ENCODE measurements around the gene AP3S2. TPM values are rescaled to one million over a fixed set of nuclear protein-coding genes. Genes with fewer than 3 reads are reported as not detected.

AP3S2 gene
- total RNA-seq, 1 experiment from 2014 or later: 35.7 TPM

DNA sequence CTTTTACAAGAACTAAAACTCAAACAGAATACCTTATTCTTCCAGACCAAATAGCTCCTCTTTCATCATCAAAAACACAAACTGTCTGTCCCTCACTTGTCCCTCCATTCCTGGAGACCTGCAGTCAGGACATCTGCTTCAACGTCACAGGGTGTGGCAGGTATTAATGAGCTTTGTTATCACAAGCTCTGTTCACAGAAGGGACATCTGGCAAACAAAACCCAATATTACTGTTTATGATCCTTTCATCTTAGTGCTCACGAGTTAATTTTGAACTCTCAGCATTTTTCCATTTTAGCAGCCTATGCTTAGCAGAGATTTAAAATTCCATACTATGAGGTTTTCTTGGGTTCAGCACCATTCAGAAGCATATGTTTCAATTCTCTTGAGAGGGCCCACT lies 32.9 kb downstream of the AP3S2 start:
- ChIA-PET POLR2A (no interaction called here), CTCF (interaction anchor here (1.6 kb wide), 1 partner anchor 14 kb away, joined by 8 read pairs; no protein-coding TSS in a partner anchor)
- DNase-seq (ENCODE audit: low spot score) (no peak), ATAC-seq (no peak)
- peaks cover 1% of the 10 kb centered on the region; the same call in 1 of the 2 replicates for H3K9me3 Mint-ChIP-seq
- H3K36me3 Mint-ChIP-seq: peaks cover 26% of the 10 kb centered on the region
- no peaks in the 10 kb centered on the region for H3K27me3 Mint-ChIP-seq (ENCODE audit: low read depth)
- TF ChIP-seq TP53 (CRISPR knock-in tag; IDR thresholded peaks at IDR 0.05) (no peak), JUN (CRISPR knock-in tag; IDR thresholded peaks at IDR 0.05) (no peak), ZNF317 (CRISPR knock-in tag; IDR thresholded peaks at IDR 0.05; ENCODE audit: borderline replicate concordance, low read depth) (no peak), SP1 (CRISPR knock-in tag; conservative IDR thresholded peaks at IDR 0.05) (no peak), NR2C2 (CRISPR knock-in tag; IDR thresholded peaks at IDR 0.05) (no peak), TEAD1 (CRISPR knock-in tag; IDR thresholded peaks at IDR 0.05) (no peak), ELF4 (CRISPR knock-in tag; IDR thresholded peaks at IDR 0.05; ENCODE audit: low read depth) (no peak), HMGA2 (CRISPR knock-in tag; IDR thresholded peaks at IDR 0.05) (no peak)
- TF ChIP-seq, protein P1, sequence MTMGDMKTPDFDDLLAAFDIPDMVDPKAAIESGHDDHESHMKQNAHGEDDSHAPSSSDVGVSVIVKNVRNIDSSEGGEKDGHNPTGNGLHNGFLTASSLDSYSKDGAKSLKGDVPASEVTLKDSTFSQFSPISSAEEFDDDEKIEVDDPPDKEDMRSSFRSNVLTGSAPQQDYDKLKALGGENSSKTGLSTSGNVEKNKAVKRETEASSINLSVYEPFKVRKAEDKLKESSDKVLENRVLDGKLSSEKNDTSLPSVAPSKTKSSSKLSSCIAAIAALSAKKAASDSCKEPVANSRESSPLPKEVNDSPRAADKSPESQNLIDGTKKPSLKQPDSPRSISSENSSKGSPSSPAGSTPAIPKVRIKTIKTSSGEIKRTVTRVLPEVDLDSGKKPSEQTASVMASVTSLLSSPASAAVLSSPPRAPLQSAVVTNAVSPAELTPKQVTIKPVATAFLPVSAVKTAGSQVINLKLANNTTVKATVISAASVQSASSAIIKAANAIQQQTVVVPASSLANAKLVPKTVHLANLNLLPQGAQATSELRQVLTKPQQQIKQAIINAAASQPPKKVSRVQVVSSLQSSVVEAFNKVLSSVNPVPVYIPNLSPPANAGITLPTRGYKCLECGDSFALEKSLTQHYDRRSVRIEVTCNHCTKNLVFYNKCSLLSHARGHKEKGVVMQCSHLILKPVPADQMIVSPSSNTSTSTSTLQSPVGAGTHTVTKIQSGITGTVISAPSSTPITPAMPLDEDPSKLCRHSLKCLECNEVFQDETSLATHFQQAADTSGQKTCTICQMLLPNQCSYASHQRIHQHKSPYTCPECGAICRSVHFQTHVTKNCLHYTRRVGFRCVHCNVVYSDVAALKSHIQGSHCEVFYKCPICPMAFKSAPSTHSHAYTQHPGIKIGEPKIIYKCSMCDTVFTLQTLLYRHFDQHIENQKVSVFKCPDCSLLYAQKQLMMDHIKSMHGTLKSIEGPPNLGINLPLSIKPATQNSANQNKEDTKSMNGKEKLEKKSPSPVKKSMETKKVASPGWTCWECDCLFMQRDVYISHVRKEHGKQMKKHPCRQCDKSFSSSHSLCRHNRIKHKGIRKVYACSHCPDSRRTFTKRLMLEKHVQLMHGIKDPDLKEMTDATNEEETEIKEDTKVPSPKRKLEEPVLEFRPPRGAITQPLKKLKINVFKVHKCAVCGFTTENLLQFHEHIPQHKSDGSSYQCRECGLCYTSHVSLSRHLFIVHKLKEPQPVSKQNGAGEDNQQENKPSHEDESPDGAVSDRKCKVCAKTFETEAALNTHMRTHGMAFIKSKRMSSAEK (CRISPR knock-in tag; IDR thresholded peaks at IDR 0.05; ENCODE audit: borderline replicate concordance): no peak
- TF ChIP-seq, protein P2, sequence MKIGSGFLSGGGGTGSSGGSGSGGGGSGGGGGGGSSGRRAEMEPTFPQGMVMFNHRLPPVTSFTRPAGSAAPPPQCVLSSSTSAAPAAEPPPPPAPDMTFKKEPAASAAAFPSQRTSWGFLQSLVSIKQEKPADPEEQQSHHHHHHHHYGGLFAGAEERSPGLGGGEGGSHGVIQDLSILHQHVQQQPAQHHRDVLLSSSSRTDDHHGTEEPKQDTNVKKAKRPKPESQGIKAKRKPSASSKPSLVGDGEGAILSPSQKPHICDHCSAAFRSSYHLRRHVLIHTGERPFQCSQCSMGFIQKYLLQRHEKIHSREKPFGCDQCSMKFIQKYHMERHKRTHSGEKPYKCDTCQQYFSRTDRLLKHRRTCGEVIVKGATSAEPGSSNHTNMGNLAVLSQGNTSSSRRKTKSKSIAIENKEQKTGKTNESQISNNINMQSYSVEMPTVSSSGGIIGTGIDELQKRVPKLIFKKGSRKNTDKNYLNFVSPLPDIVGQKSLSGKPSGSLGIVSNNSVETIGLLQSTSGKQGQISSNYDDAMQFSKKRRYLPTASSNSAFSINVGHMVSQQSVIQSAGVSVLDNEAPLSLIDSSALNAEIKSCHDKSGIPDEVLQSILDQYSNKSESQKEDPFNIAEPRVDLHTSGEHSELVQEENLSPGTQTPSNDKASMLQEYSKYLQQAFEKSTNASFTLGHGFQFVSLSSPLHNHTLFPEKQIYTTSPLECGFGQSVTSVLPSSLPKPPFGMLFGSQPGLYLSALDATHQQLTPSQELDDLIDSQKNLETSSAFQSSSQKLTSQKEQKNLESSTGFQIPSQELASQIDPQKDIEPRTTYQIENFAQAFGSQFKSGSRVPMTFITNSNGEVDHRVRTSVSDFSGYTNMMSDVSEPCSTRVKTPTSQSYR (CRISPR knock-in tag; IDR thresholded peaks at IDR 0.05): no peak
- TF ChIP-seq, protein P3, sequence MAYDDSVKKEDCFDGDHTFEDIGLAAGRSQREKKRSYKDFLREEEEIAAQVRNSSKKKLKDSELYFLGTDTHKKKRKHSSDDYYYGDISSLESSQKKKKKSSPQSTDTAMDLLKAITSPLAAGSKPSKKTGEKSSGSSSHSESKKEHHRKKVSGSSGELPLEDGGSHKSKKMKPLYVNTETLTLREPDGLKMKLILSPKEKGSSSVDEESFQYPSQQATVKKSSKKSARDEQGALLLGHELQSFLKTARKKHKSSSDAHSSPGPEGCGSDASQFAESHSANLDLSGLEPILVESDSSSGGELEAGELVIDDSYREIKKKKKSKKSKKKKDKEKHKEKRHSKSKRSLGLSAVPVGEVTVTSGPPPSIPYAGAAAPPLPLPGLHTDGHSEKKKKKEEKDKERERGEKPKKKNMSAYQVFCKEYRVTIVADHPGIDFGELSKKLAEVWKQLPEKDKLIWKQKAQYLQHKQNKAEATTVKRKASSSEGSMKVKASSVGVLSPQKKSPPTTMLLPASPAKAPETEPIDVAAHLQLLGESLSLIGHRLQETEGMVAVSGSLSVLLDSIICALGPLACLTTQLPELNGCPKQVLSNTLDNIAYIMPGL (CRISPR knock-in tag; IDR thresholded peaks at IDR 0.05): no peak
- no peak overlapping the region for H3K4me3 Mint-ChIP-seq
- H3K4me1 Mint-ChIP-seq: no peaks in the 10 kb centered on the region
- H3K27ac Mint-ChIP-seq: no peak overlapping the region

DNA sequence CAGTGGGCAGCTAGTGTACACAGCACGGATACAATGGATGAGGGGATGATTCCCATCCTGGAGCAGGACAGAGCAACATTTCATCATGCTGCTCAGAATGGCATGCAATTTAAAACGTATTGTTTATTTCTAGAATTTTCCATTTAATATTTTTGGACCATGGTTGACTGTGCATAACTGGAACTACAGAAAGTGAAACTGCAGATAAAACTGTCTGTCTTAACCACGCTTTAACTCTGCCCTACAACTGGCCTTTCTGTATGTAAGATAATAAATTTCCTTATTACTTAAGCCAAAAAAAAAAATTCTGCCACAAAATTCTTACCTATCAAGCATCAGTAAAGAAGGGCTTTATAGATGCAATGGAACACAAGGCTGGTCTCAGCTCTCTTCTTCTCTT lies 33.4 kb downstream of the AP3S2 start:
- TF ChIP-seq ATF1 (CRISPR knock-in tag; IDR thresholded peaks at IDR 0.05) (no peak), CBFB (CRISPR knock-in tag; IDR thresholded peaks at IDR 0.05; ENCODE audit: low read depth) (no peak), ETV6 (CRISPR knock-in tag; IDR thresholded peaks at IDR 0.05) (no peak), ELF4 (CRISPR knock-in tag; IDR thresholded peaks at IDR 0.05; ENCODE audit: low read depth) (no peak)
- H3K27ac Mint-ChIP-seq: no peak overlapping the region
- no peak overlapping the region for H3K4me3 Mint-ChIP-seq
- DNase-seq (ENCODE audit: low spot score): no peak
- no peaks in the 10 kb centered on the region for H3K4me1 Mint-ChIP-seq
- H3K9me3 Mint-ChIP-seq: peaks cover 3% of the 10 kb centered on the region; the same call in 1 of the 2 replicates
- ChIA-PET CTCF (interaction anchor here (1.6 kb wide), 1 partner anchor 14 kb away, joined by 8 read pairs; no protein-coding TSS in a partner anchor), POLR2A (no interaction called here)
- H3K36me3 Mint-ChIP-seq: peaks cover 23% of the 10 kb centered on the region
- ATAC-seq: no peak
- no peaks in the 10 kb centered on the region for H3K27me3 Mint-ChIP-seq (ENCODE audit: low read depth)
